H1 (cell line): ENCODE measurements around the gene SKAP1. TPM values are rescaled to one million over a fixed set of nuclear protein-coding genes. Genes with fewer than 3 reads are reported as not detected.

Experiments
- CTCF ChIA-PET: fragments of 300-600 bp; sonication (Branson Sonifier 250); formaldehyde crosslinking; loops from one replicate; lab custom pipeline; 2021; ENCODE audit not compliant: partially characterized antibody; lab: Charles Lee
- POLR2A ChIA-PET: fragments of 300-600 bp; sonication (Branson Sonifier 250); formaldehyde crosslinking; loops from one replicate; lab custom pipeline; 2021; ENCODE audit warnings: inconsistent platforms; ENCODE audit not compliant: partially characterized antibody; lab: Charles Lee
- DNase-seq, 2 experiments: peaks; one replicate each; pipeline versions ENCODE4 v3.0.0 to v3.0.0-alpha.2; 2010 to 2022; ENCODE audit warnings: low spot score in 2 of 2, low read depth in 1 of 2, mixed read lengths in 1 of 2
- FAIRE-seq: peaks from 2 replicates; lab custom pipeline; 2011; peaks lifted over from hg19 to GRCh38; lab: Jason Lieb, UNC
- H2AFZ ChIP-seq: 2 replicates; pipeline ENCODE4 v1.8.1; 2012; ENCODE audit warnings: low read length, inconsistent platforms
- H2AK5ac ChIP-seq: 2 replicates; pipeline ENCODE4 v1.6.1; 2013; ENCODE audit warnings: low read depth, low read length
- H2BK120ac ChIP-seq: replicated peaks from 2 replicates; pipeline ENCODE3; 2013; ENCODE audit warnings: low read depth, low read length, inconsistent platforms
- H2BK12ac ChIP-seq: 2 replicates; pipeline ENCODE4 v1.6.1; 2013; ENCODE audit warnings: low read depth, low read length
- H2BK15ac ChIP-seq: 2 replicates; pipeline ENCODE4 v1.6.1; 2013; ENCODE audit warnings: low read length
- H2BK20ac ChIP-seq: 2 replicates; pipeline ENCODE4 v1.6.1; 2013; ENCODE audit warnings: low read length
- H2BK5ac ChIP-seq: 2 replicates; pipeline ENCODE4 v1.6.1; 2013; ENCODE audit warnings: low read depth, low read length
- H3K14ac ChIP-seq: 2 replicates; pipeline ENCODE4 v1.6.1; 2013; ENCODE audit warnings: inconsistent platforms; ENCODE audit not compliant: insufficient read length
- H3K18ac ChIP-seq: 2 replicates; pipeline ENCODE4 v1.6.1; 2013; ENCODE audit warnings: low read length; ENCODE audit errors: extremely low read depth
- H3K23ac ChIP-seq: 2 replicates; pipeline ENCODE4 v1.6.1; 2013; ENCODE audit warnings: inconsistent platforms; ENCODE audit not compliant: insufficient read length
- H3K23me2 ChIP-seq: 2 replicates; pipeline ENCODE4 v1.6.1; 2013; ENCODE audit warnings: low read depth, low read length
- H3K27ac ChIP-seq: 2 replicates; pipeline ENCODE4 v1.6.1; 2011; ENCODE audit warnings: low read depth, low read length, inconsistent platforms
- H3K27me3 ChIP-seq, 4 experiments: replicated peaks in 1 of 4; 1 replicate in 1 of 4; 2 replicates in 3 of 4; pipeline versions ENCODE4 v1.6.1 to v1.8.1; 2011 to 2013; ENCODE audit warnings: low read length in 3 of 4, mild to moderate bottlenecking in 3 of 4, inconsistent platforms in 2 of 4, mixed read lengths in 2 of 4, moderate library complexity in 1 of 4; ENCODE audit not compliant: control insufficient read depth in 3 of 4, insufficient read depth in 3 of 4; ENCODE audit errors: extremely low read depth in 1 of 4
- H3K36me3 ChIP-seq, 4 experiments: 2 replicates each; pipeline versions ENCODE4 v1.6.1 to v1.8.1; 2011 to 2013; ENCODE audit warnings: mild to moderate bottlenecking in 4 of 4, low read length in 3 of 4, moderate library complexity in 2 of 4, control low read depth in 1 of 4, inconsistent platforms in 1 of 4; ENCODE audit not compliant: insufficient read depth in 4 of 4, control insufficient read depth in 2 of 4
- H3K4ac ChIP-seq: replicated peaks from 2 replicates; pipeline ENCODE3; 2013; ENCODE audit warnings: low read length, low read depth, mixed read lengths, inconsistent platforms; ENCODE audit not compliant: insufficient read length
- H3K4me1 ChIP-seq, 4 experiments: replicated peaks in 1 of 4; 1 replicate in 1 of 4; 2 replicates in 3 of 4; pipeline versions ENCODE4 v1.6.1 to v1.8.1; 2011 to 2013; ENCODE audit warnings: low read length in 3 of 4, inconsistent platforms in 2 of 4, mixed read lengths in 1 of 4; ENCODE audit not compliant: insufficient read depth in 4 of 4, control insufficient read depth in 3 of 4
- H3K4me2 ChIP-seq, 2 experiments: 2 replicates each; pipeline versions ENCODE4 v1.6.1 to v1.8.1; 2011 to 2013; ENCODE audit warnings: low read depth in 2 of 2, low read length in 2 of 2, control low read depth in 1 of 2, inconsistent platforms in 1 of 2, mild to moderate bottlenecking in 1 of 2; ENCODE audit not compliant: insufficient read depth in 1 of 2
- H3K4me3 ChIP-seq, 4 experiments: fragments of 200-600, 300-600 bp in 1 of 4; sonication (generic), shearing (Covaris generic), sonication (Bioruptor Twin) in 1 of 4; 2 replicates each; pipeline versions ENCODE4 v1.5.1 to v1.8.1; 2011 to 2016; ENCODE audit warnings: low read length in 4 of 4, low read depth in 3 of 4, control low read depth in 2 of 4, inconsistent platforms in 2 of 4, mild to moderate bottlenecking in 2 of 4, mixed read lengths in 1 of 4, moderate library complexity in 1 of 4; ENCODE audit not compliant: insufficient read depth in 2 of 4; ENCODE audit errors: extremely low read depth in 1 of 4
- H3K56ac ChIP-seq: replicated peaks from 2 replicates; pipeline ENCODE3; 2013; ENCODE audit warnings: low read depth, mild to moderate bottlenecking, mixed read lengths, low read length, inconsistent platforms; ENCODE audit not compliant: insufficient read length
- H3K79me1 ChIP-seq: 2 replicates; pipeline ENCODE4 v1.6.1; 2013; ENCODE audit warnings: low read depth, low read length, control low read depth
- H3K79me2 ChIP-seq, 2 experiments: 2 replicates each; pipeline versions ENCODE4 v1.6.1 to v1.8.1; 2012 to 2013; ENCODE audit warnings: low read length in 2 of 2, mild to moderate bottlenecking in 2 of 2, inconsistent platforms in 1 of 2; ENCODE audit not compliant: insufficient read depth in 2 of 2, control insufficient read depth in 1 of 2
- H3K9ac ChIP-seq, 4 experiments: replicated peaks in 1 of 4; 1 replicate in 1 of 4; 2 replicates in 3 of 4; pipeline versions ENCODE4 v1.6.1 to v1.8.1; 2011 to 2013; ENCODE audit warnings: low read depth in 3 of 4, low read length in 3 of 4, control low read depth in 2 of 4, mild to moderate bottlenecking in 2 of 4, moderate library complexity in 2 of 4, inconsistent platforms in 1 of 4; ENCODE audit errors: extremely low read depth in 1 of 4
- H3K9me3 ChIP-seq, 2 experiments: 2 replicates each; pipeline versions ENCODE4 v1.6.1 to v1.8.1; 2012 to 2013; ENCODE audit warnings: mild to moderate bottlenecking in 2 of 2, moderate library complexity in 2 of 2, control low read depth in 1 of 2, inconsistent platforms in 1 of 2, low read depth in 1 of 2, low read length in 1 of 2, mixed read lengths in 1 of 2; ENCODE audit not compliant: insufficient read depth in 2 of 2
- H4K20me1 ChIP-seq, 2 experiments: replicated peaks in 1 of 2; 2 replicates each; pipeline versions ENCODE3 to v1.8.1; 2011 to 2013; ENCODE audit warnings: inconsistent platforms in 2 of 2, low read length in 2 of 2, mild to moderate bottlenecking in 1 of 2; ENCODE audit not compliant: insufficient read depth in 2 of 2, control insufficient read depth in 1 of 2
- H4K5ac ChIP-seq: 2 replicates; pipeline ENCODE4 v1.6.1; 2013; ENCODE audit warnings: low read length, low read depth, mixed read lengths, inconsistent platforms; ENCODE audit not compliant: insufficient read length
- H4K8ac ChIP-seq: 2 replicates; pipeline ENCODE4 v1.8.0; 2013; ENCODE audit warnings: mild to moderate bottlenecking, moderate library complexity, low read length, inconsistent platforms; ENCODE audit not compliant: insufficient read depth; ENCODE audit errors: extremely low read depth
- H4K91ac ChIP-seq: replicated peaks from 2 replicates; pipeline ENCODE3; 2013; ENCODE audit warnings: low read length, mixed read lengths, inconsistent platforms; ENCODE audit not compliant: insufficient read length
- CTCF ChIP-seq, 3 experiments: IDR thresholded peaks; 1 replicate in 2 of 3; 2 replicates in 1 of 3; pipeline versions ENCODE4 v1.5.1 to v1.6.1; 2011; ENCODE audit warnings: low read length in 3 of 3, mild to moderate bottlenecking in 3 of 3, inconsistent platforms in 2 of 3, low read depth in 1 of 3, moderate library complexity in 1 of 3; ENCODE audit not compliant: insufficient read depth in 1 of 3; ENCODE audit errors: control extremely low read depth in 1 of 3
- GABPA ChIP-seq: IDR thresholded peaks from 2 replicates; pipeline ENCODE4 v1.6.1; 2011; ENCODE audit warnings: mild to moderate bottlenecking, low read length, moderate library complexity, borderline replicate concordance; ENCODE audit not compliant: insufficient read depth
- RAD21 ChIP-seq, 2 experiments: IDR thresholded peaks in 1 of 2; conservative IDR thresholded peaks in 1 of 2; 2 replicates each; pipeline ENCODE4 v1.6.1; 2011; ENCODE audit warnings: low read depth in 2 of 2, low read length in 2 of 2, improper control_type of control experiment in 1 of 2, inconsistent platforms in 1 of 2, mild to moderate bottlenecking in 1 of 2, moderate library complexity in 1 of 2
- WGBS, 2 experiments: shearing (Covaris generic) in 1 of 2; methylation state at CpG; one replicate each; pipeline versions ENCODE4 v1.1.6 to v1.1.7; 2013 to 2015; ENCODE audit warnings: low lambda C conversion rate in 2 of 2, mixed read lengths in 2 of 2, inconsistent platforms in 1 of 2, low coverage in 1 of 2, missing lambda C conversion rate in 1 of 2; ENCODE audit not compliant: insufficient replicate concordance in 2 of 2, insufficient coverage in 1 of 2, insufficient read length in 1 of 2; ENCODE audit errors: extremely low coverage in 1 of 2, missing lambda C conversion rate in 1 of 2; 5-methylcytosine and 5-hydroxymethylcytosine counted together
- polyA plus RNA-seq, 7 experiments: library from polyadenylated mRNA; depleted of rRNA in 3 of 7; stranded (reverse) in 5 of 7; unstranded in 2 of 7; fragments of >200 nt in 5 of 7; fragments of 200-250 nt in 2 of 7; gene quantifications; 1 replicate in 5 of 7; 2 replicates in 1 of 7; 4 replicates in 1 of 7; pipeline versions ENCODE4 v1.2.1 to v1.2.3, GENCODE V29; 2011 to 2013; ENCODE audit warnings: missing spikeins in 2 of 7, mixed read lengths in 2 of 7
- total RNA-seq: library from RNA; stranded (reverse); fragmentation: NEBNext Ultra II Directional; extraction: Animal tissue kit (Norgen Biotek cat#: 25700); gene quantifications from 2 replicates; pipeline ENCODE4 v1.2.1, GENCODE V29; 2021

SKAP1 gene
- total and polyA plus RNA-seq, 2 of the 8 experiments (the other 6 are each of a cell fraction or from before 2014, with no cell fraction given), result not detected

GRCh38 chr17:48153691-48154358, 276.2 kb downstream of the SKAP1 start:
- Histone ChIP-seq H3K4ac (no peak overlapping the region), H2BK5ac (no peak overlapping the region)
- TF ChIP-seq CTCF (IDR thresholded peaks at IDR 0.05; ENCODE audit: control extremely low read depth in 1 of 3, insufficient read depth in 1 of 3, low read depth in 1 of 3, low read length in 3 of 3), result peak; percentile 47 to 67 (median 53)
- TF ChIP-seq RAD21 (IDR thresholded peaks at IDR 0.05 in 1 of 2, conservative IDR thresholded peaks at IDR 0.05 in 1 of 2; ENCODE audit: low read depth in 2 of 2, low read length in 2 of 2), result peak; percentile 81 to 83
- no peak for TF ChIP-seq GABPA
- TF ChIP-seq, all 59 proteins: peak for 2
- DNase-seq, result no peak
- no peaks in the 10 kb centered on the region for H3K36me3 ChIP-seq
- H3K23me2 ChIP-seq, result no peaks in the 10 kb centered on the region
- H4K20me1 ChIP-seq, result peaks cover 0 to 2% of the 10 kb centered on the region in 2 experiments
- no peak overlapping the region for H3K27ac ChIP-seq
- no peak overlapping the region for H3K23ac ChIP-seq
- H3K4me1 ChIP-seq, result peaks cover 0 to 12% (median 8%) of the 10 kb centered on the region in 4 experiments; a peak in 2 of 7 replicates
- H2BK120ac ChIP-seq, result no peak overlapping the region
- FAIRE-seq, result peak; percentile 75
- H2BK12ac ChIP-seq, result no peak overlapping the region
- H3K4me3 ChIP-seq, result no peak overlapping the region
- H3K56ac ChIP-seq, result no peak overlapping the region
- no peak overlapping the region for H4K91ac ChIP-seq
- no peaks in the 10 kb centered on the region for H3K79me2 ChIP-seq
- no peaks in the 10 kb centered on the region for H3K79me1 ChIP-seq
- no peak overlapping the region for H4K5ac ChIP-seq
- H3K9ac ChIP-seq, result no peak overlapping the region
- no peaks in the 10 kb centered on the region for H3K9me3 ChIP-seq
- peaks cover 0 to 7% (median 1%) of the 10 kb centered on the region in 4 experiments; a peak in 3 of 7 replicates for H3K27me3 ChIP-seq
- H2BK15ac ChIP-seq, result no peak overlapping the region
- no peak overlapping the region for H3K18ac ChIP-seq
- no peak overlapping the region for H2AFZ ChIP-seq
- 61% methylated on average over 6 of the region's 6 CpGs; no CpG with 5 or more reads in 1 of the 2 experiments for WGBS, 2 experiments
- H3K14ac ChIP-seq, result no peak overlapping the region
- POLR2A ChIA-PET, result interaction anchor here (0.7 kb wide), 1 partner anchor 101 kb away, joined by 3 read pairs; no protein-coding TSS in a partner anchor
- H4K8ac ChIP-seq, result no peak overlapping the region; the same call in 1 of the 2 replicates
- CTCF ChIA-PET, result interaction anchor here (0.6 to 2.9 kb wide), 38 partner anchors 13 to 464 kb away, joined by 3 to 14 read pairs (median 4); no protein-coding TSS in a partner anchor
- no peak overlapping the region for H3K4me2 ChIP-seq
- no peak overlapping the region for H2BK20ac ChIP-seq
- no peak overlapping the region for H2AK5ac ChIP-seq
